ENCODE results near the gene DAW1.

- TF ChIP-seq CTCF (IDR thresholded peaks at IDR 0.05; ENCODE audit: low read depth, low read length, poor library complexity, severe bottlenecking) = no peak
- no peak for TF ChIP-seq EZH2phosphoT487 (IDR thresholded peaks at IDR 0.05; ENCODE audit: borderline replicate concordance, low read length)
Observed at GRCh38 chr2:227864161-227864756, 7.2 kb upstream of the DAW1 start.
